H1 (cell line): ENCODE measurements around the gene ADD3. TPM values are rescaled to one million over a fixed set of nuclear protein-coding genes. Genes with fewer than 3 reads are reported as not detected.

ENCODE experiments used
- BCL11A ChIP-seq, 2 experiments: IDR thresholded peaks; one replicate each; pipeline ENCODE4 v1.6.1; 2011; ENCODE audit warnings: low read depth in 2 of 2, low read length in 2 of 2, mild to moderate bottlenecking in 2 of 2
- CBX5 ChIP-seq: fragments of 300-800, 300-1000 bp; sonication (generic); IDR thresholded peaks from 2 replicates; pipeline ENCODE4 v1.7.1; 2016; ENCODE audit warnings: antibody characterized with exemption, low read length, low read depth
- JUN ChIP-seq: IDR thresholded peaks from 2 replicates; pipeline ENCODE4 v1.6.1; 2011; ENCODE audit warnings: low read depth, mild to moderate bottlenecking, improper control_type of control experiment, low read length
- MAX ChIP-seq: IDR thresholded peaks from 2 replicates; pipeline ENCODE4 v1.6.1; 2012; ENCODE audit warnings: inconsistent platforms
- RBBP5 ChIP-seq: IDR thresholded peaks from 2 replicates; pipeline ENCODE4 v1.7.1; 2012; ENCODE audit warnings: low read depth, mild to moderate bottlenecking, inconsistent platforms, low read length, moderate library complexity, borderline replicate concordance
- SP2 ChIP-seq: IDR thresholded peaks from 2 replicates; pipeline ENCODE4 v1.6.1; 2012; ENCODE audit warnings: mild to moderate bottlenecking, low read length, inconsistent platforms
- YY1 ChIP-seq: IDR thresholded peaks from 2 replicates; pipeline ENCODE4 v1.6.1; 2011; ENCODE audit warnings: low read depth, mild to moderate bottlenecking, low read length
- polyA plus RNA-seq, 7 experiments: library from polyadenylated mRNA; depleted of rRNA in 3 of 7; stranded (reverse) in 5 of 7; unstranded in 2 of 7; fragments of >200 nt in 5 of 7; fragments of 200-250 nt in 2 of 7; gene quantifications; 1 replicate in 5 of 7; 2 replicates in 1 of 7; 4 replicates in 1 of 7; pipeline versions ENCODE4 v1.2.1 to v1.2.3, GENCODE V29; 2011 to 2013; ENCODE audit warnings: missing spikeins in 2 of 7, mixed read lengths in 2 of 7
- total RNA-seq: library from RNA; stranded (reverse); fragmentation: NEBNext Ultra II Directional; extraction: Animal tissue kit (Norgen Biotek cat#: 25700); gene quantifications from 2 replicates; pipeline ENCODE4 v1.2.1, GENCODE V29; 2021

The ADD3 gene
- total and polyA plus RNA-seq, 2 of the 8 experiments (the other 6 are each of a cell fraction or from before 2014, with no cell fraction given): 44.7 to 85.6 TPM

GRCh38 chr10:110147961-110148360 is 140.2 kb downstream of the ADD3 start (continued):
- no peak for TF ChIP-seq YY1
- no peak for TF ChIP-seq SP2
- TF ChIP-seq RBBP5: no peak
- TF ChIP-seq MAX: no peak
- no peak for TF ChIP-seq CBX5
- no peak for TF ChIP-seq BCL11A (IDR thresholded peaks at IDR 0.05; ENCODE audit: low read depth in 2 of 2, low read length in 2 of 2)
- TF ChIP-seq JUN: no peak
